ENCODE results near the gene FBXL19.

DNA sequence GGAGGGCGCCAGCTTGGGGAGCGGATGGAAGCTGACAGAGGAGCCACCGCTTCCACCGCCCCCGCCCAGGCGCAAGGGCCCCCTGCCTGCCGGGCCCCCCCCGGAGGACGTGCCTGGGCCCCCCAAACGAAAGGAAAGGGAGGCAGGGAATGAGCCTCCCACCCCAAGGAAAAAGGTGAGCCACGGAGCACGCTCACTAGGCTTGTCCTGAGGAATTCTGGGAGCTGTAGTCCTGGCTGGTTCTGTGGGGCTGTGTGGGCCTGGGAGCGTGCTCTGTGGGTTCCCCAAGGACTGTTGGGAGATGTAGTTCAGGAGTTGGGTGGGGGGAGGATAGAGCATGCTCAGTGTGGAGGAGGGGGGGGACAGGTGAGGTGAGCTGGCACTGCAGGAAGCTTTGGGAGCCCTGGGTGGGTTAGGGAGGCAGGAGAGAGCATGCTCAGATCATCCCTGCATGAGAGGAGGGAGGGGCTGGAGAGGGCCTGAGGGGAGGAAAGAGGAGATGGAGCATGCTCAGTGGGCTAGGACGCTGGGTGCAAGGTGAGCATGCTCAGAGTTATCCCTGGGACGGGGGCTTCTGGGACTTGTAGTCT, 4.5 kb downstream of the FBXL19 start:
- TF ChIP-seq, protein P1, sequence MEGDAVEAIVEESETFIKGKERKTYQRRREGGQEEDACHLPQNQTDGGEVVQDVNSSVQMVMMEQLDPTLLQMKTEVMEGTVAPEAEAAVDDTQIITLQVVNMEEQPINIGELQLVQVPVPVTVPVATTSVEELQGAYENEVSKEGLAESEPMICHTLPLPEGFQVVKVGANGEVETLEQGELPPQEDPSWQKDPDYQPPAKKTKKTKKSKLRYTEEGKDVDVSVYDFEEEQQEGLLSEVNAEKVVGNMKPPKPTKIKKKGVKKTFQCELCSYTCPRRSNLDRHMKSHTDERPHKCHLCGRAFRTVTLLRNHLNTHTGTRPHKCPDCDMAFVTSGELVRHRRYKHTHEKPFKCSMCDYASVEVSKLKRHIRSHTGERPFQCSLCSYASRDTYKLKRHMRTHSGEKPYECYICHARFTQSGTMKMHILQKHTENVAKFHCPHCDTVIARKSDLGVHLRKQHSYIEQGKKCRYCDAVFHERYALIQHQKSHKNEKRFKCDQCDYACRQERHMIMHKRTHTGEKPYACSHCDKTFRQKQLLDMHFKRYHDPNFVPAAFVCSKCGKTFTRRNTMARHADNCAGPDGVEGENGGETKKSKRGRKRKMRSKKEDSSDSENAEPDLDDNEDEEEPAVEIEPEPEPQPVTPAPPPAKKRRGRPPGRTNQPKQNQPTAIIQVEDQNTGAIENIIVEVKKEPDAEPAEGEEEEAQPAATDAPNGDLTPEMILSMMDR (conservative IDR thresholded peaks at IDR 0.05; ENCODE audit: low read length) = no peak
- TF ChIP-seq EZH2phosphoT487 (IDR thresholded peaks at IDR 0.05; ENCODE audit: borderline replicate concordance, low read depth, low read length) = no peak

Data from OCI-LY7 (cell line).